Stimulated activated CD4-positive, alpha-beta T cell treated with anti-CD3 and anti-CD28 coated beads, TNF-alpha, amount 100 ng/mL, for 1 hour (primary cell): ENCODE results near the gene DOCK1.
"Not testable (repeated sequence)": the region's sequence is repeated elsewhere in the genome, so short reads cannot be mapped to it uniquely, and the experiment has no call there.

Source experiments
- DNase-seq, 3 donors: peaks; one replicate each; pipeline ENCODE4 v3.0.0-alpha.2; 2020; ENCODE audit warnings: low read depth in 3 of 3, low spot score in 1 of 3

Gene DOCK1

DNA sequence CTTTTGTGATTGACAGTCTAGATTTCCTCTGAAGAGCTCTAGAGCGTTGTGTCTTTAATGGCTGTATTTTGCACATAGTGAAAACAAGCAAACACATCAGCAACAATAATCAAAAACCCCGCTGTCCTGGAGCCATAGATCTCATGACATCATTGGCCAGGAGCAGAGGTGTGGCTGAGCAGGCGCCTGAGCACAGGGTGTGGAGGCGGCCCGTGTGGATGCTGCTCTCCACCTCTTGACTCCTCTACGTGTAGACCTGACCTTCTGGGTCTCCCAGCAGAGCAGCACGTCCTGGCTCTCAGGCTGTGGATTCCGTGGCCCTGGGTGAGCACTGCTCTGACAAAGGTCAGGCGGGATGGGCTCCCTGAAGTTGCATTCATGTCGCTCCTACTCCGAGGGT lies 354.1 kb downstream of the DOCK1 start:
- no peak for DNase-seq

DNA sequence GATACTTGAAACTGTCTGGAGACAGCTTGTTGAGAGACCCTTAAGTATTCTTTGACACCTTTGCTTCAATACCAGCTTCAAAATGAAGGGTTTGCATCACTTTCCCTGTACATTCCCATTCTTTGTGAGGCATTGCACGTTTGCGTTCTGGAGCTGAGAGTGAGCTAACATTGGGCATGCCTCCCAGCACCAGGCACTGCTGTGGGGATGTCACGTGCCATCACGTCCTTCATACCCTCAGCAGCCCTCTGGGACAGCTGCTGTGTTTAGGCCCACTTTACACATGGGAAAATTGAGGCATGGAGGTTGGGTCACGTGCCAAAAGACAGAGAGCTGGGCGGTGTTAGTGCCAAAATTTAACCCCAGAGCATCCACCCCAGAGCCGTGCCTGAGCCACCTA lies 357.4 kb downstream of the DOCK1 start:
- DNase-seq, result no peak

DNA sequence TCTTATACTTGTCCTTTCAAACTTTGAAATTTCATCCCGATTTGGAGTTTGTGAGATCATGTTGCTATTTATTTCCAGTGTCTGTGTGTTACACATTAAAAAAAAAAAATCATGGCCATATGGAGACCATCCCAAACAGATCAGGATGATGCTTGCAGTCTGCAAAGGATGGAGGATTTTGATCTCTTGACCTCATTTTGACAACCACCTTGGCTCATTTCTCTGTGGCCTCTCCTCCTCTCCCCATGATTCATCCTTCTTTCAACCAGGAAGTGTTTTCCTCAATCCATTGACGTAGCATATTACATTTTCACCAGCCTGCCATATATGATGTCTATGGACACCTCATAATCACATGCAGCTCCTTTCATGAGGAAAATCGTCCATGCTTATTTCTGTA lies 360.1 kb downstream of the DOCK1 start:
- no peak for DNase-seq

DNA sequence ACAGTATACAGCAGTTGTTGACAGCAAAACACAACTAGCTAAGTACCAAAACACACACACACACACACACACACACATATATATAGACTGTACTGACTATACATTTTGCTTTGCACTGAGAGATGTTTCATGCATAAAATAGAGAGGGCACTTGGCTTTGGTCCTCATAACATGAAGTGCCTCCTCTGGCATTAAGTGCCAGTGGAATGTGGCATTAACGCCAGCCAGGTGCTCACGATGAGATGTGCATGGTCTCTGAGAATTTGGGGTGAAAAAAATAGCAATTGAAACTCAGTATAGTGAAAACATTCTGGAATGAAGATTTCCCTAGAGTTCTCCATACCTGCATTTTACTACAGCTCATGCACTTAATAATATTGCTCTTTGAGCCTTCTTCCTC lies 361.2 kb downstream of the DOCK1 start:
- no peak for DNase-seq

DNA sequence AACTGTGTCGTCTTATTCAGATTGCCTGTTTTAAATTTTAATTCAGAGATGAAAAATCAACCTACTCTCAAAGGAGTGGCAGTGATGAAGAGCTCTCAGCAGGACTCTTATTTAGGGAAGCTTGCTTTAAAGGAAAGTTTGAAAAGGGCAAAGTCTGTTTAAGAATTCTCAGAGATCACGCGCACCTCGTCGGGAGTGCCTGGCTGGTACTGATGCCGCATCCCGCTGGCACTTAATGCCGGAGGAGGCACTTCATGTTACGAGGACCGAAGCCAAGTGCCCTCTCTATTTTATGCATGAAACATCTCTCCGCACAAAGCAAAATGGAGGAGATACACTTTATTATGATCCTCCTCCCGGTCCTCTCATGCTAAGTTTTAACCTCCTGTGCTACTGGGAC lies 362.2 kb downstream of the DOCK1 start:
- DNase-seq, result no peak

DNA sequence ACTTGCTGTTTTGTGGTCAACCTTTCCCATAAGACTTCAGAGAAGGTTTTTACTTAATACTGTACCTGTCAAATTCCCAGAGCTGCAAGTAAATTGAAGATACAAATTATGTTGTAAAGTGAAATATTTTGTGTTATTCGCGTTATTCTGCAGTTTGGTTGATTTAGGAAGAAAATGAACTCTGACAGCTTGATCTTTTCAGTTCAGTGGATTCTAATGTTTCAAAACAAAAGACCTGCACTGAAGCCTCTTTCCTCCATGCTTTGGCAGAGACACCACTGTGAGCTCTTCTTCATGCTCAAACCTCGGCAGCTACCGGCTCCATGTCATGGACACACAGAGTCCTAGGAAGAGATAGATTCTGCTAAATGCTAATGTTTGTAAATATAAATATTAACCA lies 366.8 kb downstream of the DOCK1 start:
- no peak for DNase-seq

DNA sequence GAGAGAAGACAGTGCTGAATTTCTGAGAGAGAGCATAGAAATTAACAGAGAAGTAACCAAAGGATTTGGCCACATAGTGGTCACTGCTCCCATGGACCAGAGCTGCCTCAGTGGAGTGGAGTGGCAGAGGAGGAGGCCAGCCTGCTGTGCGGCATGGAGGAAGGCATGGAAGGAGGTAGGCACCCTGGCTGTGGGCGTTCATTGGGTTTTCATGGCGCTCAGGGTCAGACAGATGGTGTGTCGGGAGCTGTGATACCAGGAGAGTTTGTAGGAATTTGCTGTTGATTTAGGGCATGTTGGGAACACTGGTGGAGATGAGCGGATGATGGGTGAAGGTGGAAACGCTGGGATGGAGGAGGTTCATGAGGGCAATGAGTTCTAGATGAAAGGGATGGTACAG lies 370.0 kb downstream of the DOCK1 start:
- DNase-seq, result no peak

DNA sequence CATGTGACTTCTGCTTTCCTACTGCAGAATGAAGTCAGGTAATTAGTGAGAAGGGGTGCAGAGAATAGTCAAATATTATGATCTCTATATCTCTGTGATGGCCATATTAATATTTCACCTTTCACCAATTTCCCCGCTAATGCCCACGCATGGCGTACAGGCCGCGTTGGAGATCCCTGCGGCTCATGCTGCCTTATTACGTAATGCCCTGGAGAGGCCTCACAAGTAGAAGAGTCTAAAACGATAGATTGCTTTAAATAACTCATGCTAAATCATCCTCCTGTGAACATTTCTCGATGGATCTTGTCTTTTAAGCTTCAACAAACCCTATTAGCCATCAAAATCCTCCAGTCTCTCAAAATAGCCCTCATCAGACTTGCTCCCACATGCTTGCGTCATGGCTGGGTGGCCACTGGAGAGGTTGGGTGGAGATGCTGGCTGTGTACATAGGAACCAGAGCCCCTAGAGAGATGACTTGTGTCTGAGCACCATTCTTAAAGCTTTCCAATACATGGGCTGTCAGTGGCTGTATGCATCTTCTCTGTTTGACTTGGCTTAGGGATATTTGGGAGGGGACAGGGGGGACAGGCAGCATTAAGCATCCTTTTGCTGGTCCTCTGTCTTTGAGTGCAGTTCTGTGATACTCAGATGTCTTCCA lies 370.7 kb downstream of the DOCK1 start:
- DNase-seq, result no peak

DNA sequence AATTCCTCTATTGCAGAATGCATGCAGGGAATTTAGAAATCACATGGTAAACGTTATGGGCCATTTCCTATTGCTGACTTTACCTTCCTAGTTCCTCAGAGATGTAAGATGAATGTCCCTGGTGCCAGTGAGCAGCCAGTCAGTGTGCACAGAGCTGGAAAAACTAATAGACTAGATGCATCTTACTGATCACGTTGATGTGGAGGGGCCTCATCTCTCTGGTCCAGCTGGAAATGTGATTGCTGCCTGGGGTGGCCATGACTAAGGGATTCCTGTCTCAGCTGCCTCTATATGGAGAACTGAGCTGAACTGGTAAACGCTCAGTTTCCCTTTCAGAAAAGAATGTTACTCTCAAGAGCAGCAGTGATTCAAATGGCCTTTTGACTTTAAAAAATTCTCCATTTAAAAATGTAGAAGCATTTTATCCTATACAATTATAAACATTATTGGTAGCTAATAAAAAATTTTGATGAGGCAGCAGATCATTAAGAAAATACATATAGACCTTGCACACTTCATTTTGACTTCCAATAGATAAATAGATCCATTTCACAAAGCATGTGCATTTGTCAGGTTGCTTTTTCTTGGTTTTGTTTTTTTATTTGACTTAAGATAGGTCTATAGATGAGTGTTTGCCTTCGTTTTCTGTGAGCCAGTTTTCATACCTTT lies 371.7 kb downstream of the DOCK1 start:
- no peak for DNase-seq

DNA sequence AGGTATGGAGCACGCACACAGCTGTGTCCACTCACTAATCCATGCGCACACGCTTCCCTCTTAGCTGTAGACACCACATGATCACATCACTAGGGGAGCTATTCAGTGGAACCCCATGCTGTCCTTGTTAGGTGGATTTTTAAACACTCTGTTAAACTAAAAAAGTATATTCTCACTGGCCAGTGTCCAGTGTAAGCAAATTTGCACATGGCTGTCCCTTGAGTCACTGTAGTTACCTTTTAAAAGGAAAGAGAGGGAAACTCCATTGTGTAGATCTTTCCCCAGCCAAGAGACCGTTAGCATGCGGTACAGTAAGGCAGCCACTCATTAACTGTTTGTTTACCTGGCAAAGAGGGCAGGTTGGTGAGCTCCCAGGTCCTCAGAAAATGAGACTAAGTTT lies 372.8 kb downstream of the DOCK1 start:
- DNase-seq, result no peak

DNA sequence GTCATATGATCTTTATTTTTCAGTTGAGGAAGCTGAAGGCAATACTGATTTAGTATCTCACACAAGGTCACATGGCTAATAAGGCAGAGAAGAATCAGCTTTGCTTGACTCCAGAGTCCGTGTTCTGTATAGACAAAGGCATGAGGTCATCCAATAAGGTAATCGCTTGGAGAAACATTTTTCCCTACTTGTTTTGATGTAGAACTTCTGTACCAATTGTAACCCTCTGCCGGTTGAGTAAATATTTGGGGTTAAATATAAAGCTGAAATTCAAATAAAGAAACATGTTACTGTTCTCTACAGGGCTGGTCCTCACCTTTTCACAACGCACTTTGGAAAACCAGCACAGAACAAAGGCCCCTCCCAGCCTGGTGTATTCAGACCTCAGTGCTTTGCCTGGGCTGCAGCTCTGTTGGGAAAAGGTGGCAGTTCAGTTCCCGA lies 374.1 kb downstream of the DOCK1 start:
- DNase-seq, result no peak

DNA sequence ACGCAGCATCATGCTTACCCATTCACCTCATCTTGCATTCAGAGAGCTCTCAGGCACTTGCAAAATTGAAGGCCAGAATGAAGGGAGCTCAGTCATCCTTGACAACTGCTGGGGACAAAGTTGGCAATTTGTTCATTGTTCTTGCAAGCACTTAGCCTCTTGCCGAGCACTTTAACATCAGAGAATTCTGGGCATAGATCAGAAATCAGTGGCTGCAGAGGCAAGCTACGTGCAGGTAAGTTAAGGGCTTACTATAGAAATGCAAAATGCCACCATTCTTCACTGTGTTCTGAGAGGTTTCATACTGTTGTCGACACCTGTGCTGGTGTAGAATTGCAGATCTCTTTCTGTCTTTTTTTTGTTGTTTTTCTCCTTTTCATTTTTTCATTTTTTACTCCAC lies 375.2 kb downstream of the DOCK1 start:
- no peak for DNase-seq

DNA sequence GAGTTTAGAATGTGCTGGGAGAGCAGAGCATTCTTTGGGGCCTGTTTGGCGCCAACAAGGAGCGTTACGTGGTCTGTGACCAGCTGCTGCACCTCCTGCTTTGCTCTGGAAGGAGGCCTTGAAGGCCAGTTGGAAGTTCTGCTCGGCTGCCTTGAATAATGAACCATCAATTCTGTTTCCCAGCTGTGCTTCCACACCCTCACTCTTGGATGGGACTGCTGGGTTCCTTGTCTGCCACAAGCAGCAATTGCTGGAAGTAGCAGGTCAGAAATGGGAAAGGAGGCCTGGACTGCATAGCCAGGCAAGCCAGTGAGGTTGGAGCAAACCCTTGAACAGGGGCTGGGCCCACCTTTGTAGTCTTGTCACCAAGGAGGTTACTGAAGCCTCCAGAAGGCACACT lies 377.8 kb downstream of the DOCK1 start:
- no peak for DNase-seq

DNA sequence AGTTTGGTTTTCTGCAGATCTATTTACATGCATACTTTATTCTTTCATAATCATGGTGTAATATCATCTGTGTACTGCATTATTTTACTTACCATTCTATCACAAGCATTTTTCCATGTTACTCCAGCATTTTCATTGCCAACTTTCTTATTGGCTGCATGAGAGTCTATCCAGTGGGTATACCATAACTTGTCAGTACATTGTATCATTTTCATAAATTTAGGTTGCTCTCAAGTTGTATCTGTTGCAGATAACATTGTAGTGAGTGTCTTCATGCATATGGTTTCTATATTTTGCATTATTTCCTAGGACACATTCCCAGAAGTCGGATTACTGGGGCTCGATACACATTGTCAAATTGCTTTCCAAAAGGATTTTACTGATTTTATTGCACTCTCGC lies 378.3 kb downstream of the DOCK1 start:
- no peak for DNase-seq

DNA sequence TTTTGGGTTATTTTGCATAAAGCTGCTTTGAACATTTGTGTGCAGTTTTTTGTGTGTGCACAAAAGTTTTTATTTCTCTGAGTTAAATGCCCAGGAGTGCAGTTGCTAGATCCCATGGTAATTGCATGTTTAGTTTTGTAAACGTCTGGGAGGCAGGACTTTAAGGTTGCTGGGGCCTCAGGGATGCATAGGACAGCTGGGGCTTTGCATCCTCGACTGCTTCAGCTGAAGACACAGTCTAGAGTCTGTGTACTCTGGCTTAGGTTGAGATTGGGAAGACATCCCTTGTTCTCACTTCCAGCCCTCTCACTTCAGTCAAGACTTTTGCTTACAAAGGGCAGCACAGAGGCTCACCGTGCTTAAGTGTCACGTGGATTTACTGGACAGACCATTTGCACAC lies 385.6 kb downstream of the DOCK1 start:
- no peak for DNase-seq

DNA sequence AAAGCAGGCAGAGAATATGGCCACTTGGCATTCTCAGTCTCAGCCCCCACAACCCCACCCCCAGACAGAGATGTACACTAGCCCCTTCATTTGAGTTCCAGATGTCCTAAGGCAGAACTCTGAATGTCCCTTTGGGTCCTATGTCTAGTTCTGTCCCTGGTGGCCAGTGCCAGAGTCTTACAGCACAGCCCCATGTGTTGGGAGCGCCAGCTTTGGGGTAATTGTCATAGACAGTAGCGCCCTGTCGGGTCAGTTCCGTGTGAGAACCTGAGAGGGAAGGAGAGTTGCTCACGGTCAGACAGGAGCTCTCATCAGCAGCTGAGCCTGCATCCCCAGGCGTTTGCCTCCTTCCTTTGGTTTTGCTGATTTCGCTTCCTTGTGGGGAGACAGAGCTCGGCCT lies 386.1 kb downstream of the DOCK1 start:
- DNase-seq, result no peak

DNA sequence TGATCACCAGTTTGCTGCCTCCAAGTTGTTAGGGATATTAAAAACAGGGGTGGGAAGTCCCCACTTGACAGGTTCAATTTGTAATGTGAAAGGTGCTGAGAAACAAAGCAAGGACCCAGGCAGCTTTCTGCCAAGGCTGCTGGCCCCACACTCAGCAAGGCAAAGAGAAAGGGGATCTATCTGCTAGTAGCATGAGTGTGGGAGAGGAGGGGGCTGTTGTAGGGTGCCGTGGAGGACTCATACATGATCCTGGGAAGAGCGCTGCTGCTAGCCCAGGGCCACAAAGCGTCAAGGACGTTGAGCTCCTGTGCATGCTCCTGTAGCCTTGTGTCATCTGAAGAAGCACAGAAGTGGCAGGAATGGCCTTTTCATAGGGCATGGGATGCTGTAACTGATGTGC lies 387.7 kb downstream of the DOCK1 start:
- no peak for DNase-seq

DNA sequence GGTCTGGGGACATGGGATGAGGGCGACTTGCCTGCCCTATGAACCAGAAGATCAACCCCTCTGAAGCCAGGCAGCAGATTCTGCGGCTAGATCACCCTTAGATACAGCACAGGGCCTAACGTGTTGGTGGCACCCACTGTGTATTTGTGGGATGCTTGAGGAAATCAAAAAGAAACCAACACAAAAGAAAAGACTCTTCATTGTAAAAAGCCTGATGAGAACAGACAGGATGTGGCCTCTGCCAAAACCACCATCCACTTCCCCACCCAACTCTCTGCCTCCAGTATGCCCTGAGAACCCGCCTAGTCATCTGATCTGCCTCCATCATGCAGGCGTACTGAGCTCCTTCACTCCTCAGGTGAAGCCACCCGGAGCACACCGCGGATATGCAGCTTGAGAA lies 388.4 kb downstream of the DOCK1 start:
- peak in 2 of 3 donors; percentile 0 to 1 for DNase-seq

DNA sequence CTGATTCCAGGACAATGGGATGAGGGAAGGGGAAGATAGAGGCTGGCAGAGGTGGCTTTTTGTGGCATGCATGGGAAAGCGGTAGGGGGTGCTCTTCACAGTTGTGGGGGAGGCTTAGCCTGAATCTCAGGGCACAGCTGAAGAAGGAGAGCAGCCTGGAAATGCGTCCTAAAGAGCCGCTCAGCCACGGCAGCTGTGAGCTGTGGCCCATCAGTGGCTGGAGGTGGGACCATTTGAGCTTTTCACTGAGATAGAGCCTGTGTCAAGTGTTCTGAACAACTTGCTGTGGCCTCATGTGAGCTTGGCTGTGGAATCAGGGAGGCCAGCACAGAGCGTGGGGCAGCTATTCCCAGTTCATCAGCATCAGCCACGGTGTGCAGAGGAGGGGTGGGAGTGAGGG lies 391.5 kb downstream of the DOCK1 start:
- no peak for DNase-seq

DNA sequence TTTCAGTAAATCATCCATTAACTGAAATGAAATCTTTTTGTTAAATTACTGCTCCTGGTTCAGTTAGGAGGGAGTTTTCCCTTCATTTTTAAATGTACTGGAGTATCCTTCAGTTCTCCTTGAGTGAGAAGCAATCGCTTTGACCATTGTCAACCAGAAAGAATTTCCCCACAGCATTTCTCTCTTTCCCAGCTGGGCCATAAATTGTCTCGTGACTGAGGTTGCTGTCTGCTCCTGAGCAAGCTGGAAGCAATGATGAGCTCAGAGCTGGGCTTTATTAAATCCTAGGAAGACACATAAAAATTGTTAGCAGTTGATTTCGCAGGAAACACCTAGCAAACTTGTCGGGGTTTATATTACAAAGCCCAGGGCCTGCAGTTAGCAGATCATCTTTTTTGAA lies 393.2 kb downstream of the DOCK1 start:
- no peak for DNase-seq

DNA sequence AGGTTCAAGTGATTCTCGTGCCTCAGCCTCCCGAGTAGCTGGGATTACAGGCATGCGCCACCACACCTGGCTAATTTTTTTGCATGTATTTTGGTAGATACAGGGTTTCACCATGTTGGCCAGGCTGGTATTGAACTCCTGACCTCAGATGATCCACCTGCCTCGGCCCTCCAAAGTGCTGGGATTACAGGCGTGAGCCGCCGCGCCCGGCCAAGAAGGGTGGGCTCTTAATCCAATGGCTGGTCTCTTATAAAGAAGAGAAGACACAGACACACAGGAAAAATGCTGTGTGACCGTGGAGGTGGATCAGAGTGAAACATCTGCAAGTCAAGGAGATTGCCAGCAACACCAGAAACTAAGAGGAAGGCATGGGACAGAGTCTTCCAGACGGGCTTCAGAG lies 394.0 kb downstream of the DOCK1 start:
- DNase-seq, result not testable (repeated sequence)

DNA sequence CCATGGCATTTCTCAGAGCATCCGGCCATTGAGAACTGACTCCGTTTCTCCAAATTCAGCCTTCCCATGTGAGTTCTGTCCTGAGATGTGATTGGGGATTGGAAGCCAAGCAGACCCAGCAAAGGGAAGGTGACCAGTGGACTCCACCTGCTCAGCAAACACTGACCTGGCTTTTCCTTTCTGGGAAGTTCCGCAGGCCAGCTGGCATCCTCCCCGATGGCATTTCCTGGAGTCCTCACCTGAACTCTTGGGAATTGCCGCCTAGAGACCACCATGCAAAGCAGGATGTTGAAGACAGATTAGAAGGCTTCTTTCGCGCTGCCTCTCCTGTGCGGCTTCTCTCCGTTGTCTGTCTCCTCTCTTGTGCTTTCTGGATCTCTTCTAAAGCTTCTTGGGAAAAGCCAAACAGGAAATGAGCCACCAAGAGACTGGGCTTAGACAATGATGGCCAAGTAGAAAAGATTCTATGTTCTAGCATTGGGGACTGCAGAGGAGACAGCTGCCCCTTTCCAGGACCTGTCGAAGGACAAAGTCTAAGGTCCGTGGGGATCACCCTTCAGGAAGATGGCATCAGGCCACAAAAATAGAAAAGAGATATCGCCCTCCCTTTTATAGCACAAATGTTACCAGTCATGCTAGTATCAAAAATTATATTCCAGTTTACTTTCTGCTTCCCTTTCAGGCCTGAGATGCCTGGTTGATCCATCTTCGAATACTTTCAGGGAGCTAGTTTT lies 394.9 kb downstream of the DOCK1 start:
- no peak for DNase-seq
